Cardiac fibroblast (primary cell): ENCODE results near the gene CNNM1.
A peak's percentile ranks its signal among the peaks of the same experiment; 100 is the strongest.

Experiments used
- DNase-seq, 2 donors: peaks; one replicate each; pipeline versions ENCODE4 v3.0.0 to v3.0.0-alpha.2; 2010; ENCODE audit warnings: low read depth in 2 of 2
- H3K4me3 ChIP-seq, 2 donors: replicated peaks in 1 of 2; 1 replicate in 1 of 2; 2 replicates in 1 of 2; pipeline ENCODE4 v1.5.1; 2011; ENCODE audit warnings: low read depth in 2 of 2, low read length in 2 of 2, mild to moderate bottlenecking in 2 of 2, moderate library complexity in 1 of 2
- TF ChIP-seq, protein P1 (sequence below): IDR thresholded peaks from one replicate; pipeline ENCODE4 v1.5.1; 2011; ENCODE audit warnings: low read depth, mild to moderate bottlenecking, low read length, inconsistent platforms

The CNNM1 gene

DNA sequence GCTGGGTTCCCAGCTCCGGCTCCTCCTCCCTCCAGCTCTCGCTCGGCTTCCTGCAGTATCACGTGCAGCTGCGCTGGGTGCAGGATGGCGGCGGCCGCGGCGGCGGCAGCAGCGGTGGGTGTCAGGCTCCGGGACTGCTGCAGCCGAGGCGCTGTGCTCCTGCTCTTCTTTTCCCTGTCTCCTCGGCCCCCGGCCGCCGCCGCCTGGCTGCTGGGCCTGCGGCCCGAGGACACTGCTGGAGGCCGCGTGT is at the start of gene CNNM1:
TSS of gene CNNM1 (plus strand) at position 53 of the 250 bp plus-strand sequence. CDS start at position 85, 32 bp downstream.
- peak within 1 kb of the TSS; percentile 26 to 36 for H3K4me3 ChIP-seq
- TF ChIP-seq, protein P1, sequence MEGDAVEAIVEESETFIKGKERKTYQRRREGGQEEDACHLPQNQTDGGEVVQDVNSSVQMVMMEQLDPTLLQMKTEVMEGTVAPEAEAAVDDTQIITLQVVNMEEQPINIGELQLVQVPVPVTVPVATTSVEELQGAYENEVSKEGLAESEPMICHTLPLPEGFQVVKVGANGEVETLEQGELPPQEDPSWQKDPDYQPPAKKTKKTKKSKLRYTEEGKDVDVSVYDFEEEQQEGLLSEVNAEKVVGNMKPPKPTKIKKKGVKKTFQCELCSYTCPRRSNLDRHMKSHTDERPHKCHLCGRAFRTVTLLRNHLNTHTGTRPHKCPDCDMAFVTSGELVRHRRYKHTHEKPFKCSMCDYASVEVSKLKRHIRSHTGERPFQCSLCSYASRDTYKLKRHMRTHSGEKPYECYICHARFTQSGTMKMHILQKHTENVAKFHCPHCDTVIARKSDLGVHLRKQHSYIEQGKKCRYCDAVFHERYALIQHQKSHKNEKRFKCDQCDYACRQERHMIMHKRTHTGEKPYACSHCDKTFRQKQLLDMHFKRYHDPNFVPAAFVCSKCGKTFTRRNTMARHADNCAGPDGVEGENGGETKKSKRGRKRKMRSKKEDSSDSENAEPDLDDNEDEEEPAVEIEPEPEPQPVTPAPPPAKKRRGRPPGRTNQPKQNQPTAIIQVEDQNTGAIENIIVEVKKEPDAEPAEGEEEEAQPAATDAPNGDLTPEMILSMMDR = no peak
- DNase-seq = peak; percentile 9 to 19

DNA sequence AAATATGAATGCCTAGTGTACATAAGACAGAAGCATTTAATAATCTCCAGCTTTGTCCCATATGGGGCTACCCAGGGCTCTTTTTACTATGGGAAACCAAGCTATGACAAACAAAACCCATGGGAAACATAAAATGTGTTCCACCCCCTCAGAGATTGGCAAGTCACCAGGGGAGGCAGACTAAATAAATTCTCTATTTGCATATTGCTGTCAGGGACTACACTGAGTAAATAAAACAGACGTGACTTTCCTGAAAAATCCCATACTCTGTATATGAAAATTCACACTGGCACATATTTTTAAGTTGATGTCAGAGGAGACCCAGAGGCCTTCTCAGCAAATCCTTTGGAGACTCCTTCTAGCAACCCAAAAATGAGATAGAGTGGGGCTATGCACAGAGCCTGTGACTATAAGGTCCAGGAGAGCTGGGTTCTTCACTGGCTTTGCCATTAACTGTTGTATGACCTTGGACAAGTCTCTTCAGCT is 49.5 kb upstream of the CNNM1 start:
- TF ChIP-seq, protein P1 = no peak
- peak in 1 of 2 donors; percentile 47 for DNase-seq
- no peak overlapping the region for H3K4me3 ChIP-seq

DNA sequence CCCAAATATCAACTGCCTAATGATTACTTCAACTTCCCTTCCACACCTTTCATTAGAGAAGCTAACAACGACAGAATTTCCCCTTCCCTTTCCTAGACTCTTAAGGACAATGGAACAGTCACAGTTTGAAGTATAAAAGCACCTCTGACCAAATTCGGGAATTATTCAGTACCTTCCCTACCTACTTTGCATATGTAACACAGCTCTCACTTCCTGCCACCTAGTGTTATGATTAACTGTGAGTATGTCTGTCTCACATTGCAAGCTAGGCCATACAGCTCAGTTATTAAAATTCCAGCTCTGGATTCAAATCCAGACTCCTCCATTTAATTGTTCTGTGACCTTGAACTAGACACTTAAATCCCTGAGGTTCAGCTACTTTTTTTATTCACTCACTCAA is 48.7 kb upstream of the CNNM1 start:
- TF ChIP-seq, protein P1 = no peak
- DNase-seq = no peak
- H3K4me3 ChIP-seq = no peak overlapping the region

DNA sequence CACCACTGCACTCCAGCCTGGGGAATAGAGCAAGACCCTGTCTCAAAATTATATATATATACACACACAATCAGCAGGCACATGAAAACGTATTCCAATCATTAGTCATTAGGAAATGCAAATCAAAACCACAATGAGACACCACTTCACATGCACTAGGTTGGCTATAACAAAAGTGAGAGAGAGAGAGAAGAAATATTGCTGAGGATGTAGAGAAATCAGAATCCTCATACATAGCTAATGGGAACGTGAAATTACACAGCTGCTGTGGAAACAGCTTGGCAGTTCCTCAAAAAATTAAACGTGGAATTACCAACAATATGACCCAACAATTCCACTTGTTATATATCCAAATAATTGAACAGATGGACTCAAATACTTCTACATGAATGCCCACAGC is 43.3 kb upstream of the CNNM1 start:
- no peak overlapping the region for H3K4me3 ChIP-seq
- TF ChIP-seq, protein P1 = no peak
- DNase-seq = peak in 1 of 2 donors; percentile 10

DNA sequence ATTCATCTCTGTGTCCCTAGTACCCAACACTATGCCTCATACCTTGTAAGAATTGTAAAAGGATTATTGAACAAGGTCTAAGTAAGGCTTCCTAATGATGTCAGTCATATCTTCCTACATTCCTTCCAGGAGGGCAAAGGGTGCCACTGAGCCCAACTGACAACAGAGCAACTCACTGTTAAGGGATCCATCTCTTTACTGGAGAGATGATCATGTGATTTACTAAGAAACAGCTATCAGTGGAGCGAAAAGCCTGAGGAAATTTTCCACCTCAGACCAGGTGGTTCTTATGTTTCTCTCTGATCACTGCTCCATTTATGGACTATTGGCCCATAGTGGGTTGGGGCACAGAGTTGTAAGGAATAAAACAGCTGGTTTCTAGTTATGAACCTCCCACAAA is 38.9 kb upstream of the CNNM1 start:
- TF ChIP-seq, protein P1 = no peak
- no peak for DNase-seq
- H3K4me3 ChIP-seq = no peak overlapping the region

DNA sequence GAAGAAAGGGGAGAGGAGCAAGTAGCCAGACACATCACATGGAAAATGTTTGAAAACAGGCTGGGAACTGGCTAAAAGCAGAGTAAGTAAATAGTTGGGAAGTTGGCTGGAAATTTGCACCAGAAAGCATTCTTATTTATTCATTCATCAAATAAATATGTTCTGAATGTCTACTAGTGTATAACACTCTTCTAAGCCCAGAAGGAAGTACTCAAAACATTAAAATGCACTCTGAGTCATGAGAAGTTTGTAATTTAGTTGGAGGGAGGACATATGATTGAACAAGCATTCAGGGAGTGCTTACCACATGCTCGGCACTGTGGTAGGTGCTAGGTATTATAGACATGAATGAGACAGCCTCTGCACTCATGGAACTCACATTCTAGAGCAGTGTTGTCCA is 37.0 kb upstream of the CNNM1 start:
- H3K4me3 ChIP-seq = no peak overlapping the region
- TF ChIP-seq, protein P1 = no peak
- DNase-seq = peak; percentile 12 to 64

DNA sequence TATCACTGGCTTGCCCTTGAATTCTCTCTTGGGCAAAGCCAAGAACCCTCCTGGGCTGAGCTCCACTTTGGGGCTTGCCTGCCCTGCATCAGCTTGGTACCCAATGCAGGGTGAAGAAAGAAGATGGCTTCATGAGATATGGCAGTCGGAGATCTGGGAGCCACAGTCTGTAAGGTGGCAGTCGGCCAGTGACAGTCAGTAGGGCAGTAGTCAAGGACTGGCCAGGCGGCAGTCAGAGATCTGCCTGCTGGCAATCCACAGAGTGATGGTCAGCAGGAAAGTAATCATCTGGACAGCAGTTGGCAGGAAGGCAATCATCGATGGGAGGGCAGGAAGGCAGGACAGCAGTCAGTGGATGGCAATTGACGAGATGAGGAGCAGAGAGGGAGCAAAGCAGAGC is 32.6 kb upstream of the CNNM1 start:
- TF ChIP-seq, protein P1 = no peak
- no peak overlapping the region for H3K4me3 ChIP-seq
- DNase-seq = no peak
